Ammon's horn (tissue), 1 donor: Measurements from ENCODE around the gene PRRC2B.

Source experiments
- DNase-seq: peaks from one replicate; pipeline ENCODE4 v3.0.0-alpha.2; 2016; ENCODE audit warnings: low spot score

Gene PRRC2B

GRCh38 chr9:131516930-131517329, 123.0 kb downstream of the PRRC2B start:
- no peak for DNase-seq

DNA sequence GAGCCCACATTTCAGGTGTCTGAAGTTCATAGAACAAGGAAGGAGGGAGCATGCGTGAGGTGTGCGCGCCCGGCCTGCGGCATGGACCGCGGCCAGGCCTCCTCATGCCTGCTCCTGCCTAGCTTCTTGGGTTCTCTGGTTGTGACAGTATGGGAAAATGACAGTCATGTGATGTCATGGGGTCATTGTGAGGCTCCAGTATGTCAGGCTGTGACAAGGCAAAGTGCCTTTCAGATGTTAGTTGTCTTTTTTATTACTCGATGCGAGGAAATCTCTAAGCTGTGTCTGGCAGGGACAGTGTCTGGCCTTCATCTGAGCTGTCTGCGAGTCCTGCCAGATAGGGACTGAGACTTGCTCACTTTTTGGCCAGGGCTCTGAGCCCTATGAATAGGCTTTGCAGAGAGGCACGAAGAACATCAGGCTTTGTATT, 123.9 kb downstream of the PRRC2B start:
- peak; percentile 70 for DNase-seq

DNA sequence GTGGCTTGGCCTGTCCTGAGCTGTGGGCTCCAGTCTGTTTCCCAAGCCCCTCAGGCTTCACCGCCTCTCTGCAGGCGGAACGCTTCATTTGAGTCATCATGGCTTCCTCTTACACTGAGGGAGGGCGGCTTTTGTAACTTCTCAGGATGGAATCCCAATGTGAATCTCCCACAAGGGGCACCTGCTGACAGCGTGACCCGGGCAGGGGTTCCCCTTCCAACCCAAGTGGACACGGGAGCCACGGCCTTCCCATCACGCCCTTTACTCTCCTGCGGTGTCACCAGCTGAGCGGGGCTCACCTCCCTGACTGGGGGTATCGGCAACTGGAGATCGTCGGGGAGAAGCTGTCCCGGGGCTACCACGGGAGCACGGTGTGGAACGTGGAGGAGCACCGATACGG, 124.7 kb downstream of the PRRC2B start:
- DNase-seq = no peak

GRCh38 chr9:131520503-131520902, 126.6 kb downstream of the PRRC2B start:
- no peak for DNase-seq

DNA sequence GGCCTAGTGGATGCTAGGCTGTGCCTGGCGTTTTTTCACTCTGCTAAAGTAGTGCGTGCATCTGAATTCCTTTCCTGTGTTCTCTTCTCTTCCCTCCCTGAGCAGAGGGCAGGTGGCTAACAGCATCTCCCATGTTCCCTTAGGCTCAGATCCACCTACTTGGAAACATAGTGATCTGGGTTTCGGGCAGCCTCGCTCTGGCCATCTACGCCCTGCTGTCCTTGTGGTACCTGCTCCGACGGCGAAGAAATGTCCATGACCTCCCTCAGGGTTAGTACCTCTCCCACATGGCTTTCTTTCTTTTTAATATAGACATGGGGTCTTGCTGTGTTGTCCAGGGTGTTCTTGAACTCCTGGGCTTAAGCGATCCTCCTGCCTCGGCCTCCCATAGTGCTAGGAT, 127.3 kb downstream of the PRRC2B start:
- DNase-seq = no peak

DNA sequence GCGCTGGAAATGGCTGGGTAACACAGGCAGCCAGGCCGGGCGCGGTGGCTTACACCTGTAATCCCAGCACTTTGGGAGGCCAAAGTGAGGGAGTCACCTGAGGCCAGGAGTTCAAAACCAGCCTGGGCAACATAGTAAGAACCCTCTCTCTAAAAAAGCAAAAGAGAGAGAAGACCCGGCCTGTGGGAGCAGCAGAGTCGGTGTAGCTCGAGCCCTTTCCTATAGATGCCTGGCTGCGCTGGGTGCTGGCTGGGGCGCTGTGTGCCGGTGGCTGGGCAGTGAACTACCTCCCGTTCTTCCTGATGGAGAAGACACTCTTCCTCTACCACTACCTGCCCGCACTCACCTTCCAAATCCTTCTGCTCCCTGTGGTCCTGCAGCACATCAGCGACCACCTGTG, 127.9 kb downstream of the PRRC2B start:
- DNase-seq = no peak

- no peak for DNase-seq
Measured at GRCh38 chr9:131522257-131523085, 128.6 kb downstream of the PRRC2B start.

GRCh38 chr9:131523086-131523388, 129.2 kb downstream of the PRRC2B start:
- DNase-seq = no peak

GRCh38 chr9:131523451-131524435, 129.9 kb downstream of the PRRC2B start:
- no peak for DNase-seq

DNA sequence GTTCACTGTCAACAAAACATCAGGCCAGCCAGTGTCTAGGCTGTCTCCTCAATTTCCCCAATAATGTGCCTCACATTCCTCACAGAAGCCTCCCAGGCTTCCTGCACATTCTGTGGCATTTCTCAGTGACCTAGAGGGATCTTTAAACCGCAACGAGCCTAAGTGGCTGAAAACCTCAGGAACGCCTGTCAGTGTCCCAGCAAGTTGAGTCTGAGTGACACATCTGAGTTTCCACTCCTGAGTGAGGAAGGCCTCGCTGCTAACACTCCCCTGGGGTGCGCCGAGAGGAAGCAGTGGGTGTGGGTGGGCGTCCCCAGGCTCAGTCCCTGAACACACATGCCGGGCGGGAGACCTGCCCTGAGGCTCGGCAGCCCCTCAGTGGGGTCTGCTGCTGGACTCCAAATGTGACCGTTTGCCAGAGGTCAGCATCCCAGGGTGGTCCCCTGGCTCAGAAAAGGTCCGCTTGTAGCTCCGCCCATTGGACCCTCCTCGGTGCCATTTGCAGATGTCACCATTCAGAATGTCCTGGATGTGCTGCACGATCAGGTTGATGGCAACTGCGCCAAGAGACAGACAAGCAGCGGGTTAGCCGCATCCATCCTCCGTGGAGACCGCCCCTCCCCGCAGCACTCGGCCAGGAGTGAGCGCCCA, 130.9 kb downstream of the PRRC2B start:
- no peak for DNase-seq

DNA sequence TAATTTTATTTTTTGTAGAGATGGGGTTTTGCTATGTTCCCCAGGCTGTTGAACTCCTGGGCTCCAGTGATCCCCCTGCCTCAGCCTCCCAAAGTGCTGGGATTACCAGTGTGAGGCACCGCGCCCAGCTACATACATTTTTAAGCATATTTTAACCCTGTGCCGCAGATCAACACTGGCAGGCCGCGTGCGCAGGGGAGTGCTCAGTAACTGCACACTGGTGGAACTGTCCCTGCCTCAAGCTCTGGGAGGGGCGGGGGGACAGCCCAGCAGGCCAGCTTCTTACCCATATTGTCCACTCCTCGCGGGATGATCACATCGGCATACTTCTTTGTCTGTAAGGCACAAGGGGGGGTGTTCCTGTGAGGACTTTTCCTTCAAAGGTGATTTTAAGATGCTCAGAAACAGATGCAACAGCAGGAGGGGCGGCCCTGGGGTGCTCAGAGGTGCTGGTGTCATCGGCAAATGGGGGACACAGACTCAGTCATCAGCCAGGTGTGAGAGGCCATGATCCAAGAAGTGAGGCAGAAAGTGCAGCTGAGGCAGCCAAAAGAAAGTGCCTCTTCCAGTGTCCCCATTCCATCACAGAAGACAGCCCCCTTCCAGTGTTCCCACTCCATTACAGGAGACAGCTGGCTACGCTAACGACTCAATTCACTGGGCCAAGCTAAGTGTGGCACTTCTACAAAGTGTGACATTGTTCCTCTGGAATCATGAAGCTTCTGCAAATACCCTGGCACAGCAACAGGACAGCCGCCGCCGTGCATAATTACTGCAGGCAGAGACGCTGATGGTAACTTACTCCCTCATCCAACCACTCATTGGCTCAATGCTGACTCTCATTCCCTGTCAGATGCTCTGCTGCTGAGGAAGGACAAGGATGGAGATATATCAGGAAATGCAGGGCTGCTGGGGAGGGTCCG, 132.0 kb downstream of the PRRC2B start:
- DNase-seq = peak; percentile 91

- no peak for DNase-seq
Measured at GRCh38 chr9:131528186-131528585, 134.3 kb downstream of the PRRC2B start.

DNA sequence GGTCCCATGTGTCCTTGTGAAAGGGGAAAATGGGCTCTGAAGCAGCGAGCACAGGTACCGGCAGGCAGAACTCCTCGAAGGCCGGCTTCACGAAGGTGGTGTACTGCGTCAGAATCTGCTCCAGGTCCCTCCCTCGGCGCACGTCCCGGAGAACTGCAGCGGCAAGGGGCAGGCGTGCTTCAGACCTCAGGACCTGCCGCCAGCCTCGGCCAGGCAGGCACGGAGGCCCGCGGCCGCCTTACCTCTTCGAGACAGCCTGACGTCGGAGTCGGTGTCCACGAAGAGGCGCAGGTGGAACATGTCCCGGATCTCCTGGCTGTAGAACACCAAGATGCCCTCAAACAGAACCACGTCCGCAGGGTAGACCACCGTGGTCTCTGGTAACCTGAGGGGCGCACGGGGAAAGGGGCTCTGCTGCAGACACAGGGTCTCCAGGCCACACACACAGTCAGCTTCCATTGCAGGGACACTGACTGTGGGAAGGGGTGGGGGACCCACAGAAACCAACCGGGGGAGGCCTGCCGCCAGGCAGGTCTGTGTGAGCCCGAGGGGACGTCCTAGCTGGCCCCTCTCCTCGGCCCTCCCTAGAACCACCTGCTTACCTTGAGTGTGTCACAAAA, 135.1 kb downstream of the PRRC2B start:
- DNase-seq = no peak

GRCh38 chr9:131529597-131530545, 136.0 kb downstream of the PRRC2B start:
- no peak for DNase-seq

DNA sequence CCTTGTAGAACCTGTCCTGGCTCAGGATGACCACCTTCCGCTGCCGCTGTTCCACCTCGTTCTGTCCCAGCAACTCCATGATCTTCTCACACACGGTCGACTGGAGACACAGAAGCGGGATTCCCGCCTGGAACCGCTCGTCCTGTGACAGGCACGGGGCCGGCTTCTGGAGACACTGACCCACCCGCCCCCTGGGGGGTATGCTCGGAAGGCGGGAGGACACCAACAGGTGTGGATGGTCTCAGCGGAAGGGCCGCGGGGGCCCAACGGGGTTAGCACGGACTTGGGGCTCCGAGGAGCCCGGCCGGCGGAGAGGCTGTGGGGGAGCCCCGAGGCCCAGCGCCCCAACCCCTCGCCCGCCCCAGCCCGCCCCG, 136.6 kb downstream of the PRRC2B start:
- no peak for DNase-seq

DNA sequence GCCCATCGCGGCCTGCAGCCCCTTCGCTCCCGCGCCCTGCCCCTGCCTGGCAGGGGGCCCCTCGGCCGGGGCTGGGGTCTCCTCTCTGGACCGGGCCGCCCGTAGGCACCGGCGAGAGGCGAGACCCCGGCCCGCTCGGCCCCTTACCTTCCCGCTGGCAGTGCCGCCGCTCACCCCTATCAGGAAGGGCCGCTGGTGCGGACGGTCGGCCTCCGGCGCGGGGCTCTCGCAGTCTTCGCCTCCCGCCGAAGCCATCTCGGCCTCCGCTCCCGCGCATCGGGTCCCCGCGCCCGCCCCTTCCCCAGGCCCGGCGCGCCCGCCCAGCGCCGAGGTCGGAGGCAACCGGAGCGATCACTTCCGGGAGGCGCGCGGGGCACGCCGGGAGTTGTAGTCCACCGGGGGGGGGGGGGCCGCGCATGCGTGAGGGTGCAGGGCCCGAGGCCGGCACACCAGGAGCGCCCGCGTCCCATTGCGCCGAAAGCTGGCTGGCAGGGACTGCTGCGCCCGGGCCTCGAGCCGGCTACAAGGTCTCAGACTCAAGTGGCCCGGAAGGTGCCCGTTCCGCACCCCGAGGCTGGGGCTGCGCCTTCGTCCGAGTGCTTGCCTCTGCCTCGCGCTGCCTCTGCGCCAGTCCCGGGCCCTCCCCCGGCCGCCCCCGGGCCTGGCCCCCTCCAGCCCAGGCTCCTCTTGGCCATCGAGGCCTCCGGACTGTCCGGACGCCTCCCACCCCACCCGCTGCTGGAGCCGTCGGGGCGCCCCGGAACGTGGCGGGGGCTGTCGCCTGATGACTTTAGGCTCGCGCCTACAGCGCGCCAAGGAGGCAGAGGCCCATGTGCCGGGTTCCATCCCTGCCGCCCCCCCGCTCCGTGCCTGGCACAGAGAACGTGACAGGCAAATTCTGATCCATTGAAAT, 137.3 kb downstream of the PRRC2B start, which contains the start of gene UCK1:
Gene UCK1 (minus strand): TSS at position 344 of the 913 bp plus-strand sequence. CDS start 89 bp downstream, at position 255.
- peak; percentile 81 for DNase-seq

DNA sequence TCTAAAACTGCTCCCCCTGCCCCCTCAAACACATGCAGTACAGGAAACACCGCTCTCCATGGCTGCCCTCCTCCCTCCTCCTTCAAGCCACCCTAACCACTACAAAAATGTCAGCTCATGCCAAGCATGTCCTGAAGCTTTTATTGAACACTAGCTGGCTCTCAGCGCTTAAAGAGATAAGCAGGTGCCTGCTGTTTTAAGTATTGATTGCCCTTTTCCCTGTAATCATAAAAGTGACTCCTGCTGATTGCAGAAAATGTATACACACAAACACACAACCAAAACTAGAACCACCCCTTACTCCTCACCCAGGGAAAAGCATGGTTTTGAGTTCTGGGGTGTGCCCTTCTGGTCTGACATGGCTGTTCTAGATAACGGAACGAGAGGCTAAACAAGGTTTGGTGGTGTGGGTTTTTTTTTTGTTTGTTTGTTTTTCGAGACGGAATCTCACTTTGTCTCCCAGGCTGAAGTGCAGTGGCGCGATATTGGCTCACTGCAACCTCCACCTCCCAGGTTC, 140.9 kb downstream of the PRRC2B start:
- DNase-seq = no peak

- DNase-seq = no peak
Measured at GRCh38 chr9:131537946-131538345, 144.1 kb downstream of the PRRC2B start.
